Globus pallidus (tissue), 1 donor: ENCODE data around the gene PLPPR1.
A peak's percentile ranks its signal among the peaks of the same experiment; 100 is the strongest.

Experiments used
- DNase-seq: peaks from one replicate; pipeline ENCODE4 v3.0.0-alpha.2; 2015; ENCODE audit warnings: low spot score

The PLPPR1 gene

DNA sequence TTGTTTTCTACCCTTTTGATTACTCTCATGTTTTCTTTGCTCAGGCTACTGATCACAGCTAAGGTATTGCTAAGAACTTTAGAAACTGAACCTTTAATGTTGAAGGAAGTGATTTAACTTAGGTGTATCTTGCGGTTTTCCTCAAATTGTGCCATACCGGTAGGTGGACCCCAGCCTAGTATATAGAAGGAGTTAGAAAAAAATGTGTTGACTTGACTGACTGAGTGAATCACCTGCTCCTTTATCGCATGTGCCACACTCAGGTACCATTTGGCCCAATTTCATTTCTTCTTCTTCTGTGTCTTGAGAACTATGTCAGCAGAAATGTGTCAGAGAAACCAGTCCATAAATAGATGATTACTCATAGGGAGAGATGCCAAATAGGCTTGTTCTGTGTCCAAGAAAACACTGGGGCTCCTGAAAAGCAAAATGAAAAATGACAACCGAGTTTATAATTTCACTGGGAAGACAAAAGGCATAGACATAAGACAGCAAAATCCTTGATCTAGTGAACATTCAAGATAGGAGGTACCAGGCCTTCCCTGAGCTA lies 19.4 kb downstream of the PLPPR1 start:
- DNase-seq: no peak

DNA sequence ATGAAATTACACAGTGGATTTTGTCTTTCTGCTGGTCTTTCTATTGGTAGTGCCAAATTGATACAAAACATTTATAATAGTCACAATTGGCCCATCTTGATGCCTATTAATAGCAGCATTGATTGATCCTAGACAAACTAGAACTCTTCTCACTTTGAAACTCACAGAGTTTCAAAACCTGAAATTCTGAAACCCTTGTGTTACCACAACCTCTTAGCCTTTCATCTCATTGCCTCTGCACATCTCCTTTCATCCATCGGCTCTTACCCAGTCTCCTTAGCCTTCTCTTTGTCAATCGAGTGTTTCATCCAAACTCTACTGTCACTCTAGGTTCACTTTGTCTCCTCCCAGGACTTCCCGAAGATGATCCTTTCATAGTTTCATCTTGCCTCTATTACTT lies 22.1 kb downstream of the PLPPR1 start:
- DNase-seq: no peak

DNA sequence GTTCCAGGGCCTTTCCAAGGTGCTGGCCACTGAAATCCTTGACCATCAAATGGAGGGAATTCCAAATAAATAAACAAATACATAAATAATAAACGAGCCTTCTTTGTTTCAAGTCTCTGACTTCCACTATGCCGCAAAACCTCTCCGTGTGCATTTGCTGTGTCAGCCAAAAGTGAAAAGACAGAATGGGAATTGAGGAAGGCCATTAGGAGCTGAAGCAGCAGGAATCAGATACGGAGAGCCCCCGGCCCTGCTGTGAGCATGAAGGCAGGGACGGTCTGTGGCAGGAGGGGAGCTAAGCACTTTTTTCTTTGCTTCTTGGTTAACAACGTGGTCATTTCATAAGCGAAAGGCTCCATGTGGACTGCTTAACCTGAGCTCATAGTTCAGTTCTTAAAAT lies 26.1 kb downstream of the PLPPR1 start:
- no peak for DNase-seq

DNA sequence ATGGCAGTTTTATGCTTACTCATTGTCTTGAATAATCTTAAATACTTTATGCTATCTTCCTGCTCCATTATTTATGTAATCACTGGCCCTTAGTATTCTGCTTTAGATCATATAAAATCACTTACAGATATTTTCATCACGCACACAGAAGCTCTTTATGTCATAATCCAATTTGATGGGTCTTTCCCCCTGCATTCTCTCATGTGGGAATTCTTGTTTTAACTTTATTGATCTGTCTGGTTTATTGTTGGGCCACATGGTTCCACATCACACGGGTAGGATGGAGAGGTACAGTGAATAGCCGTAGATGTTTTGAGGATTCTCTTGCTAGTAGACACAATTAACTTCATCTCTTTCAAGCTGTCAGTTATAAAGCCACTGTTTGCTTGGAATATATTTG lies 27.0 kb downstream of the PLPPR1 start:
- DNase-seq: no peak

DNA sequence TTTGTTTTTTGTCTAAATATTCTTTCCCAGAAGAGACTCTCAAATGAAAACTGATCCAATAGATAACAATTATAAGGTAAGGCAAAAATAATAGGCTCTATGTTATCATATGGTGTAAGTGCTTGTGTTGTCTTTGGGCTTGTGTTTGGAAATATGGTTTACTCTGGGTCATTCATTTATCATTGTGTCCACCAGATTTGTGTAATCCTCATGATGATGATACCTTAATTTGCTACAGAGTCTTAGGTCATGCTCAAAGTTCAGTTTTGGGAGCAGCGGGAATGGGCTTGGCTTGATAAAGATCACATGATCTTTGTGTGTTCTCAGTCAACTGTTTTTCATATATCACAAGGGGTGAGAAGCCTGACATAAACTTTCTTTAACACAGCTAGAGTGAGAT lies 34.2 kb downstream of the PLPPR1 start:
- DNase-seq: no peak

DNA sequence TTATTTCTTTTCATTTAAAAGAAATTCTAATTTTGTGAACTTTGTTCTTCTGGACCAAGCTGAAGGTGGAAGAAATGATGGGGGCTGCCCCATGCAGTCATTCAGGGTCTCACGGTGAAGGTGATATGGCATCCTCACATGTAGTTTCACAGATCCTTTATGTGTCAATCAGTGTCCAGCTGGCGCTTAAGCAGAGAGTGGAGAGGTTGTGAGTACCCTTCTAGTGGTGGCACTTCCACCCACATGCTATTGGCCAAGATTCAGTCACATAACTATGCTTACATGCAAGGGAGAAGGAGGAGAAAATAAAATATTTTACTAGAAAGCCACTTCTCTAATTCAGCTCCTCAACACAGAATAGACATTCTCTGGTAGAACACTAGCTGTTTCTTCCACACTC lies 34.7 kb downstream of the PLPPR1 start:
- DNase-seq: no peak

DNA sequence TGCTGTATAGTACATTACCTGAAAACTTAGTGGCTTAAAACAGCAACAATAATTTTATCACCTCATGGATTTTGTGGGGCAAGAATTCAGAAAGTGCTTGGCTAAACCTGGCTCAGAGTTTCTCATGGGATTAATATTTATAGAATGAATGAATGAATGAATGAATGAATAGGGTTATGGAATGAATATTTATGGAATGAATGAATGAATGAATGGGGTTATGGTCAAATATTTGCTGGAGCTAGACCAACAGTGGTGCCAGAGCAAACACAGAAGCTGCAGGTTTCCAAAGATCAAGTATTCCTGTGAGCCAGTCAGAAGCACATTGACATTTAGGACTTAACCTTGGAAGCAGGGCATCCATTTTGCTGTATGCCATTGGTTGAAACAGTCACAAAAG lies 35.7 kb downstream of the PLPPR1 start:
- no peak for DNase-seq

DNA sequence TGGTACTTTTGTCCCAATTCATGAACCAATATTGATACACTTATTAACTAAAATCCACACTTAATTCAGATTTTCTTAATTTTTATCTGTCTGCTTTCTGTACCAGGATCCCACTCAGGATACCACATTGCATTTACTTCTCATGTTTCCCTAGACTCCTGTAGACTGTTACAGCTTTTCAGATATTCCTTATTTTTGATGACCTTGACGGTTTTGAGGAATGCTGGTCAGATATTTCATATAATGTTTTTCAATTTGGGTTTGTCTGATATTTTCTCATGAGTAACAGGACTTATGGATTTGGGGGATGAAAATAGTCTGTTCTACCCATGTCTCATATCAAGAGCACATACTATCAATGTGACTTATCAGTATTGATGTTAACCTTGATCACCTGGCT lies 37.4 kb downstream of the PLPPR1 start:
- no peak for DNase-seq

DNA sequence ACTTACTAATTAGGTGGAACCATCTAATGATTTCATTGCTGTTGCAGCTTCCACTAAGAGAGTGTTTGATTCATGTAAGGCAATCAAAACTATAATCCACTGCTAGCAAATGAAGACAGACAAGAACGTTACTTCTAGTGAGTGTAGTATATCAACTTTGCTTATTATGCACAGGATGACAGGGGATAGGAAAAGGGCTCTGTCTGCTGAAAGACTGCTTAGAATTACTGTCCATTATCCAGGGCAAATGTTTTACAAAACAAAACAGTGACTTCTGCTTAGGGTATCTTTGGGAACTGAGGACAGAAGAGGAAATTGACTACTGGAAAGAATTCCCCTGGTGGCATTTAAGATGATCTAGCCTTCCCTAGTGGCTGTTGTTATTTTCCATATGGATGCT lies 40.2 kb downstream of the PLPPR1 start:
- DNase-seq: no peak

DNA sequence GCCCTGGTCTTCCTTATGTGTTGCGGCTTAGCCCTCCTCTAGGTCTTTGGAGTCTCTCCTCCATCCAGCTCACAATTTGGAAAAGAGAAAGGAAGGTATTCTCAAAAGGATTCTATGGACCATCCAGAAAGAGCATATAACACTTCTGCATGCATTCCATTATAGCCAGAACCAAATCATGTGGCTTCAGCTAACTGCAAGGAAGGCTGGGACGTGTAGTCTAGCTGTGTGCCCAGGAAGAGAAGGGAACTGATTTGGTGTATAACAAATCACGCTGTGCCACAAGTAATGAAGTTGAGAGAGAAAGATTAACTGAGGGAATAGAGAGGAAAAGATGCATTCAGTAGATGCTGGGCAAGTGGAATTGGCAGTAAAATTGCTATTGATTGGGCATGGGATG lies 43.7 kb downstream of the PLPPR1 start:
- no peak for DNase-seq

DNA sequence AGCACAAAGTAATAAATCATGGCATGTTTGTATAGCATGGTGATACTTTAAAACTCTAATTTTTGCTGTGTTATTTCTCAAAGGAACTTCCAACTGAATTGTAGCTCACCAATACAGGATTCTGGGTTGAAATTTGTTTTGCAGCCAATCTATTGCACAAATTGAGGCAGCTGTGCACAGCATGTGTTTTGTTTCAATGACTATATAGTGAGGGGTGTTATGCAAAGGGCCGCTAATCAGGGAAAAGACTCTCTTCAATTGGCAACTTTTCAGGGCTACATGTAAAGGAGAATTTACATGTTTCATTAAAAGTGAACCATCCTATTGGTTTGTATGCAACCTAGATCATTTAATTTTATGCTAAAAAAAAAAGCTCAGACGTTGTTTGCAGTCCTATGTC lies 44.6 kb downstream of the PLPPR1 start:
- DNase-seq: no peak

DNA sequence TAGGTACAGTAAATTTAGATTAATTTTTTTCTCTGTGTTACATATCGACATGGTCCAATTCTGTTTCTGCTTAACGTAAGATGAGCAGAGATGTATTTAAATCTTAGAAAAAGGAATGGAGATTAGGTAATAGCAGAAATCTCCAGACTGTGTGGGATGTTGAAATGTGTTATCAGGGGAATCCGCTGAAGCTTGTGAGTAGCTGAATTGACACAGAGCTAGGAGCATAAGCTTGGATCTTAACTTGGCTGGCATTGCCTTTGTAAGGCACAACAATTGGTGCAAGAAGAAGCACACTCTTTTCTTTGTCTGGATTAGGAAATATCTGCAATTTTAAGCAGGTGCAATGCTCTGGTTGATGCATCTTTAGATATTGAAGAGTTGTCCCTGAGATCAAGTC lies 53.1 kb downstream of the PLPPR1 start:
- DNase-seq: no peak

DNA sequence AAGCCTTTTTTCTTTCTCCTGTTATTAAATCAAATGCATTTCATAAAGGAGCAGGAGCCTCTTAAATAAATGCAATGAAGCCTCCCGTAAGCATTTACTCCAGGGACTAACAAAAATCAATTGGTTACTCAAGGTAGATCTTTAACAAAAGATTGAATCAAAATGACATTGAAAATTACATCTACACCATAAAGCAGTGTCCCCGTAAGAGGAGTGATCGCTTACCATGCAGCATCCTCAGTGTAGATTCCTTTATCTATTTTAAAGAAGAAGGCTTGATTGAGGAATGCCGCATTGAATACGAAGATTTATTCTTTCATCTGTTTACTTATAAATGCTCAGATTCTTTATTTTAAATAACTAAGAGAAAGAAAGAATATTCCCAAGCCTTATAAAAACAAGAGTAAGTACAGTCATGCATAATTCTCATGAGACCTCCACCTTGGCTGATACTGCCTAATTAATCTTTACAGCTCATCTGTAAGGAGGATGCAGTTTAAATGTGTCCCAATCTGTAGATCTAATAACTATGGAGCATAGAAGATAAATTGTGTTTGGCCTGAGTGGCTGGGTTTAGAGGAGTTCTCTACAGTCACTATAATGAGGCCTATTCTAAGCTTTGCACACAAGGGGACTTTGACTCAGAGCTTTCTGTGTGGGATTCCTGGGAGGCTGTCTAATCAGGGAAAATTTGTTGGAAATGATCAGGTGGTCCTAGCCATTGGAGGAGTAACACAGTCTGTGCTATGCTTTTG lies 55.1 kb downstream of the PLPPR1 start:
- no peak for DNase-seq

DNA sequence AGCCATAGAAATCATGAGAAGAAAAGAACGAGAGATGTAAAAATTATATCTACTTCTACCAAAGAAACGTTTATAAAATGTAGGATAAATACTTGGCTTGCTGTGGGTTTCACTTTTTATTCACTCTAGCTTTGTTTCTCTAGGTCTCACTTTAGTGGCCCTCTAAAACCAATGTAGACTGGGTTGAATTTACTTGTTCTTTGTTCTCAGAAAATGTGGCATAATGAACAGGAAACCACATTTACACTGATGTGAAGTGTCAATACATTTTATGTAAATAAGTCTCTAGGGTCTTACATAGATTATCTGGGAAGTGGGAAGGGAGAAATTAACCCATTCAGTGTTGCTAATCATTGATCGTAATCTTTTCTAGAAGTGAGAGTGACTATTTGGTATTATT lies 58.9 kb downstream of the PLPPR1 start:
- DNase-seq: no peak

DNA sequence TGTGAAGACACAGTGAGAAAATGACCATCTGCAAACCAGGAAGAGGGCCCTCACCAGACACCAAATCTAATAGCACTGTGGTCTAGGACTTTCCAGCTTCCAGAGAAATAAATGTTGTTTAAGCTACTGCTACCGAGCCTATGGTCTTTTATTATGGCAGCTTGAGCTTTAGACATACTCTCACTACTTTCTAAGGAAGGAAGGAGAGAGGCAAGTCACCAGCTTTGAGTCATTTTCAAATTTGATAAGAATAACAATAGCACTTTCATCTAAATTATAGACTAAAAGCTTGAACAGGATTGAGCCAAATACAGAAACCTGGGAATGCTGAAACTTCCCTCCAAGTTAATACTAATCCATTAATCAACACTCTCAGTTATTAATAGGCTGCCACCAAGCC lies 64.4 kb downstream of the PLPPR1 start:
- no peak for DNase-seq

DNA sequence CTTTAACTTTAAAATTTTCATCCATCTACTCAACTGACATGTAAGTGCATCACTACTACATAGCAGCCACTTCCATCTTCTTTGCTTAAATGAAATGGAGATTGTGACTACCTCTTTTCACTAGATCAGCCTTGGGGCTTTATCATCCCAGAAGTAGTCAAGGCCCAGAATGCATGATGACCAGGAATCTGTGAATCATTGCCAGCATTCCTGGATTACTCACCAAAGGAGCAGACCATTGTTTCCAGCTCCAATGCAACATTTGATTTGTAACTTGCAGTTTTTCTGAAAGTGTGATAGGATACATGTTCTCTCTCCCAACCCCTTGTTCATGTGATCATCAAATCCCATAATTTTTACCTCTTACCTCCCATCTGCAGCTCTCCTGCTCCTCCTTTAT lies 65.1 kb downstream of the PLPPR1 start:
- no peak for DNase-seq

DNA sequence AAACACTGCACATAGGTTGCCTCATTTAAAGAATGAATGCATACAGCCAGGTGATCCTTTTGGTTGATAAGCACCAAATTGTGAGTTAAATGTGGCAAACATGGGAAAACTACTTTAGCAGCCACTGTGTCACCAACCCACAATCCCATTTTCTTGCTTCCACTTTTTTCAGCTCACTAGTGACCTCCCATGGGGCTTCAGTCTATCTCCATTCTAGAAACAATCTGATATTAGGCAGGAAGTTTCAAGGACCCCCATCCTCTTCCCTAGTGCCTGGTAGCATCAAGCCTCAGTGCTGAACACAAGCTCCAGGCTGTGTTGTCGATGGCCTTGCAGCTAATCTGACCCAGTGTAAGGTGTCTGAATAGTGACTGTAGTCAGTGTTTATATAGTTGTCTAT lies 66.2 kb downstream of the PLPPR1 start:
- DNase-seq: no peak

DNA sequence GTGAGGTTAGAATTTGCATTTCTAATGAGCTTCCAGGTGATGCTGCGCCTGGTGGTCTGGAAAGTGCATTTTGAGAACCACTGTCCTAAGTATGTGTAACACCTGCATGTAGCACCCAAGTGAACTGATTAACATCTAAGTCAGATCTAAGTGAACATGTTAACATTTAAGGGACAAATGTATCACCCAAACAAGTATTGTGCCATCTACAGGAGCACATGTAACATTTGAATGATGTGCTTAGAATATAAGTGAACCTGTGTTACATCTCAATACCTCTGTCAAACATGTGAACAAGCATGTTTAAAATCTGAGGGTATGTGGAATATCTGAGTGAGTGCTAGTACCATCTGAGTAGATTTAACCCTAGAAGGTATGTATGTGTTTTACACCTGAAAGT lies 68.7 kb downstream of the PLPPR1 start:
- DNase-seq: no peak

DNA sequence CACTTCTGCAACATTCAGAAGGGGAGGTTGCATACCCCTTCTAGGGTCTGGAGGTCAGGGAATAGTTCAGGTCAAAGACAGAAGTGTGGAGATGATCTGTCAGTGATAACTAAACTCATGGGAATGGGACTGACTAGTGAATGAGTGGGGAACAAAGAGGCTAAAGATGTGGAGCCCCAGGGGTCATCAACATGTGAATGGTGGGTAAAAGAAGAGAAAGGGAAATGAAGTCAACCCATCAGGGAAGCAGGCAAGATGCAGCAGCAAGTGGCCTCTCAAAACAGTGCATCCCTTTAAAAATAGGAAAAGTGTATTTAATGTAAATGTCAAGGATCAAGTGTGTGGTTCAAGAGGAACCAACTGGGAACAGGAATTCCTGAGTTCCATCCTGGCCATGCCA lies 69.9 kb downstream of the PLPPR1 start:
- DNase-seq: no peak

DNA sequence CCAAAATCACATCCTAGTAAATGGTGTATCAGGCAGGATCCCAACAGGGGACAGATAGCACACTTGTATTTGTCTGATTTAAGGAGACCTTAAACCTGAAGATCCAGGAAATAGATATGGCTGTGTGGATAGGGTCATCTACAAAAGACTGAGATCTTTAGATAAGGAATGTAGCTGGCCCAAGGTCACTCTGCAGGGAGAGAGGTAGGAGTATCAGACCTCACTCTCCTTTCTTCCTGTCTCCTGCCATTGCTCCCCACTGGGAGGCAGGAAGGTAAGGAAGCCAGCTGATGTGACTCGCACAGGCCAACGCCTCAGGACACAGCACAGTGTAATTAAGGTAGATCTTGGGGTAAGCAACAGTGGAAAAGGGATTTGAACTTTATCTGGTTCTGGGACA lies 85.8 kb downstream of the PLPPR1 start:
- no peak for DNase-seq

DNA sequence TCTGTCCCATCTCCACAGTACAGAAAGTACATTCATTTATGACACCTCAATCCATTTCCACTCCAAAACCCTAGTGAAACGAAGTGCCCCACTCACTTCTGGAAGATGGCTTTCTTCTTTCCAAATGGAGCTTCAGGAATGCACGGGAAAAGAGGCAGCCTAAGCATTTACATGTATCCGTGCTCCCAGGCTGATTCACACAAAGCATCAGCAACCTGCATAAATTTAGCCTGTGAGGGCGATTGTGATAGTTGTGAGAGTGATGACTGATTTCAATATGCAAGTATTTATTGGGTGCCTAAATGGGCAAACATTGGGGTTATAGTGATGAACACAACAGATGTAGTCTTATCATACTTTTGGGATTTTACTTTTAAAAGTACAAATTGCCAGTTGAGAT lies 86.6 kb downstream of the PLPPR1 start:
- DNase-seq: no peak

DNA sequence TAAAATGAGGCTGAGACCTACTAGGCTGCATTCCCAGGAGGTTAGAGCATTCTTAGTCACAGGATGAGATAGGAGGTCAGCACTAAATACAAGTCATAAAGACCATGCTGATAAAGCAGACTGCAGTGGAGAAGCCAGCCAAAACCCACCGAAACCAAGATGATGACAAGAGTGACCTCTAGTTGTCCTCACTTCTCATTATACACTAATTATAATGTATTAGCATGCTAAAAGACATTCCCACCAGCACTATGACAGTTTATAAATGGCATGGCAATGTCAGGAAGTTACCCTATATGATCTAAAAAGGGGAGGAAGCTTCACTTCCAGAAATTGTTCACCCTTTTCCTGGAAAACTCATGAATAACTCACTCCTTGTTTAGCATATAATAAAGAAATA lies 88.6 kb downstream of the PLPPR1 start:
- DNase-seq: no peak

DNA sequence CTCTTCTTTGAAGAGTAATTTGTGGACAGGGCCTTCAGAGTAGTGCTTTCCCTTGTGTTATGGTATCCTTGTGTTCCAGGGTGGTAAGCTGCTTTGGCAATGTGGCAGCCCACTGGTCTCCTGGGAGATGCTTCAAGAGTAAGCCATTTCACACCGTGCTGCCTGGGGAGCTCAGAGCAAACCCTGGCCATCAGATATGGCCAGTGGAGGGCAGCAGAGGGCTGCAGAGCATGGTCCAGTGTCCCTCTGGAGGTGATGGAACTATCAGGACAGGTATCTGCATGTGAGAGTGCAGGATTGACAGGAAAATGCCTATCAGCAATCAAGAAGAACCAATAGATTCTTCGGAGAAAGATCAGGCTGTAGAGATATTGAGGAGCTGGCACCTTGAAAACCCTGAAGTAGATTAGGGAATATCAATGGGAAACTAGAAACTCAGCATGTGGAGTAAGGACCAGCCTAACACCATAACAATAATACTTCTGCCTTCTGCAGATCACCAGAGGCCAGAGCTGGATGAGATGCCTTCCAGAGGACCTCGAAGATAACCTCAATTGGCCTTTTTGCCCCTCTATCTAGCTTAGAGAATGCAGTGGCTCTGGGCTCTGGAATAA lies 90.8 kb downstream of the PLPPR1 start:
- peak; percentile 75 for DNase-seq

DNA sequence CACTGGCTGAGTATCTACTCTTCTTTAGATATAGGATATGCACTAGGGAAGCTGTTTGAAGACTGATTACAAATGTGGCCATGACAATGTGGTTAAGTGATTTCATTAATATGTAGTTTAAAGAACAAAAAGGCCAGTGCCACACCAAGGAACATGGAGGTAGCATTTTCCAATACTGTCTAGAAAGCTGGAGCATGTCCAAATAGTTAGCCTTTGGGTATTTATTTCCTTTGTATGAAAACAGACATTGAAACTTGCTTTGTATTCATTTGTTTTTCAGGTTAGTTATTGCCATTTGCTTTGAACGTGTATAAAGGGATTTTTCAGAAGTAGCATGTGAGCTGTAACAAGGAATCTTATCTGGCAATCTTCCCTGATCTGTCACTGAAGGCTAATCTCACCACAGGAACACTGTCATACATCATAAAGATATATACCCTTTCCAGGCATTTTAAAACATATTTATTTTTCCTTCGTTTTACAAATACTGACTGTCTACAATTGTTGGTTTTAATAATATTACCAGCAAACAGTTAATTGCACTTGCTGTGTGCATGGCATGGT lies 93.4 kb downstream of the PLPPR1 start:
- no peak for DNase-seq
